HG03060 (cell line): ENCODE data around the gene TFCP2L1.

Source experiments
- ATAC-seq: cut with Tn5 transposase; IDR thresholded peaks from one replicate; pipeline ENCODE4 v1.9.1; 2021; ENCODE audit warnings: low read depth, moderate number of reproducible peaks; ENCODE audit not compliant: unreplicated experiment

Gene TFCP2L1

DNA sequence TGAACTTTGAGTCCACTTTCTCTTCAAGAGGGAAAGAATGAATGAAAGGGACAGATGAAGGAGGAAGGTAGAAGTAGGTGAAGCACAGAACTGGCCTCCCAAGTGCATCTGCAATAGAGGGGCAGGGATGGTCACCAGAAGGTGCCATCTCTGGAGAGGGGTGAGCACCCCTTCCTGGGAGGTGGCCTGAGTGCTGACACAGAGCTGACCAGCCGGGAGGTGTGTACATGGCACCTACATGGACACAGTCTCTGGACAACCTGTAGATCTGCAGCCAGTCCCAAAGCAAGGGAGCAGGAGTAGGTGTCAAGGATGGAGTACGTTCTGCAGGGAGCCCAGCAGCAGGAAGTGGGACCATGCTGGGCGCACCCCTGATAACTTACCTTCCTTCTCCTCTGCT lies 83.2 kb downstream of the TFCP2L1 start:
- ATAC-seq, result no peak

DNA sequence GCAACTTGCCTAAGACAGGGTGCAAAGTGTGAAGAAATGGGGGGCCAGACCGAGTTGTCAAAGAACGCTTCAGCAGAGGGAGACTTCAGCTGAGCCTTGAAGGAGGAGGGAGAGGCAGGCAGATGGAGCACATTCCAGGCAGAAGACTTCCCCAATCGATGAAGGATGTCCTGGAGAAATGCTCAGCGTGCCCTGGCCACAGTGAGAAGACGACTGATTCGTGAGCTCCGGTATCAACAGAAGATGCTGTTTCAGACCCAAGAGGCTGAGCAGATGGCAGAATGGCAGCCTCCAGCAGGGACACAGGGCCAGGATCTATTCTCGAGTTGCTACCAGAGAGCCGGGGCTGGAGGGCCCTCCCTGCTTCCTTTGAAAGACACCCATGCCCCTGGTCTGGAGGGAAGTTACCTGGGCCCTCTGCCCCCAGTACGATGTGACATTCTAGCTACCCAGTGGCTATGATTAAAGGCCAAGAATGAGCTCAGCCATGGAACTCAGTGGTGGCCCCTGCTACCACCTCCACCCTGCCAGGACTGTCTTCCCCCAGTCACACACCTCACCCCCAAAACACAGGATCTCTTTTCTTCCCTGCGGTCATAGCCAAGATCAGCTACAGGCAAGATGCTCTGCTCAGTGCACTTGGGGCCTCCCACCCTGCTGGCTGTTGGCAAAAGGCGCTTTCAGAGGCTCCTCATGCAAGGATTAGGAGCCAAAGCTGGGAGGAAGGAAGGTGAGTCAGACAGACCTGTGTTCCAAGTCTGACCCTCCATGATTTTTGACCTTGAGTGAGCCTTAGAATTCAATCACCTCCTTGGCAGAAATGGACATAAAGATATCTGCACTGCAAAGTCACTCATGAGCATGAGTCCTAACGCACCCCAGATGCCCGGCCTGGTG lies 84.3 kb downstream of the TFCP2L1 start:
- no peak for ATAC-seq

DNA sequence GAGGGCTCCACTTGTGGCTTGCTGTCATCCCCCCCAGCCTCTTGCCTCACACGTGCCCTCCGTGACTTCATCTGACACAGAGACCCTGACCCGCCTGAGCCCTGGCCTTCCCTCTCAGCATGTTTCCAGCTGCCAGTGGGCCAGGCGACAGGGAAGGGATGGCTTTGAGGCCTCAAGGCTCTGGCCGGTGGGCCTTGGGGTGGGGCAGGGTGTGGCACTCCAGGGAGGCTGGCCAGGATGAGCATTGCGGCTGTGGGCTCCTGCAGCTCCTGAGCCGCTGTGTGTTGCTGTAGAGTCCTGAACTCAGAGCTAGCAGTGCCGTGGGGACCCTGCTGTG lies 85.0 kb downstream of the TFCP2L1 start:
- no peak for ATAC-seq

DNA sequence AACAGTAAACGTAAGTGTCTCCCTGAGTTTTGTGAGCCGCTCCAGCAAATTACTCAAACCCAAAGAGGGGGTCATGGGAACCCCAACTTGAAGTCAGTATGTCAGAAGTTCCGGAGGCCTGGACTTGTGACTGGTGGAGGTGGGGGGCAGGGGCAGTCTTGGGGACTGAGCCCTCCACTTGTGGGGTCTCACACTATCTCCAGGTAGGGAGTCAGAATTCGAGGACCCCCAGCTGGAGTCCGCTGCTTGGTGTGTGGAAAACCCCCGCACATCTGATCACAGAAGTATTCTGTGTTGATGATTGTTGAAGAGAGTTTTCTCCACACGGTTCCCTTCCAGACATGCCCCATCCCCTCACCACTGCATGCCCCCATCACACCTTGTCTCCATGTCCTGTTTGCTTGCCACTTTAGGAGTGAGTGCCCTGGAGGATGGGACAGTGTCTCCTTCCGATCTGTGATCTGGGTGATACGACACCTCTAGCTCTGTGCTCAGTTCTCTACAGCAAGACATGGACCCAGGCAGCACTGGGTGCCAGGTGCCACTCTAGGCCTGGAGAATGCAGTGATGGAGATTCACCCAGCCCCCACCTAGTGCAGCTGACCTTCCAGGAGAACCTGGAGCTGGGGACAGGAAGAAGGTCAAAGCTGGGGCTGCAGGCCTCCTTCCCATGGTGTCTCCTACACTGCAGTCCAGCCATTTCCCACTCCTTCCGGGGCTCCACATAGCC lies 85.6 kb downstream of the TFCP2L1 start:
- ATAC-seq, result no peak

DNA sequence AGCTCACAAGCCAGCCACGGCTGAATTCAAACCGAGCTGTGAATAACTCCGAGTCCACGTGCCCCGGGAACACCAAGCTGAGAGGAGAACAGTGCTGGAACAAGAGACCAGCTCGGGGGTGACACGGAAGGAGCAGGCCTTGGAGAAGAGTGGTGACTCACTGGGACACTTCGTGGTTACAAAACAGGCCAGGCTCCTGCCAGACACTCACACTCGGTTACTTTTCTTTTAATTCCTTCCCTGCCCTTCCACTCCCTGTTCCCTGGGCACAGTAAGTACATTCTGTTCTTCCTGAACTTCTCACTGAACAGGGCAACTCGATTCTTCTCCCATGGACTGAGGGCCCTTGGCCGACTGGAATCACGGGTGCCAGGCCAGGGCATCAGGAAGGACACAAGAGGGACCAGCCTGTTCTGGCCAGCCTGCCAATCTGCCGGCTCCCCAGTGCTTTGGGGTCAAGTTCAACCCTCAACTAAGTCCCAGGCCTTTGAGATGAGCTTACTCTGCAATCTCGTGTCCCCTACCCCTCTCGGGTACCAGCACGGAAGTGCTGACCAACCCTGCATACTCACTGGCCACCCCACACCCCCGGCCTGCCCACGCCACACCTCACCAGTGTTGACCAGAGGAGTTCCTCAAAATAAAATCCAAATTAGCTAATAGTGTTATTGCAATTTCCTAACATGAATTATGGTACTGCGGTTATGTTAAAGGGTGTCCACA lies 87.5 kb downstream of the TFCP2L1 start:
- ATAC-seq, result no peak

DNA sequence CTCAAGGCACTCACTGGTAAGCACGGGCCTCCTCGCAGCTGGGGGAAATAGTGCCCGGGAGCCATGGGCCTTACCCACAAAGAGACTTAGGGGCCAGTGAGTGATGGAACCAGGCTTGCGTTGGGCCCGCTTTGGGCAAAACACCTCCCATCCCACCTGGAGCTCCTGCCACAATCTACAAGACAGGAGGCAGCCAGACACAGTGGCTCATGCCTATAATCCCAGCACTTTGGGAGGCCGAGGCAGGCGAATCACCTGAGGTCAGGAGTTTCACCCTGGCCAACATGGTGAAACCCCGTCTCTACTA lies 88.2 kb downstream of the TFCP2L1 start:
- no peak for ATAC-seq

DNA sequence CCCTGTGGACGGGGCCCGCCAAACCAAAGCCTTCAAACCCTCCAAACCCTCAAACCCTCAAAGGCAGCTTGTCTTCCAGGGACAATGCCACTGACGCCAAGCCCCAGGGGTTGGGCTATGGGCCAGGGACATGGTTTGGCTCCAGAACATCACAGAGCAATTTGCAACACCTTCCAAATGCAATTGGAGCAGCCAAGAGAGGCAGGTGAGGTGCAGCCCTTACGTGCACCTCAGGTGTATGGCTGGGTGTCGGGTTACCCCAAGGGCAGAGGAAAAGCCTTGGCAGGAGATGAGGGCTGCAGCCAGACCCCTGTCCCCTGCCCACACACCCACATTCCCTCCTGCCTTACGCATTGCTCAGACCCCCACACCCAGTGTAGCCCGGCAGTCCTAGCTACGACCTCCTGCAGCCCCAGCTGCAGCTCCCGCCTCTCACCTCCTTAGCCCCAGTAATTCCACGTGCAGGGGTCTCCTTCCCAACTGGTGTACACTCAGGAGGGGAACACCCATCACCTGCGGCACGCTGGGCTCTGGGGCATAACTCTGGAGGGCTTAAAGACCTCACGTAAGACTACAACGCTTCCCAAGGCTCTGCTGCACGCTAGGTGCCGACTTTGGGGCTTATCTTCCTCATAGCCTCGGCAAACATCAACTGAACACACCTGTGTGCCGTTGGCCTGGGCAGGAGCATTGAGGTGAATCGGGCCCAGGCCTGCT lies 88.7 kb downstream of the TFCP2L1 start:
- no peak for ATAC-seq

DNA sequence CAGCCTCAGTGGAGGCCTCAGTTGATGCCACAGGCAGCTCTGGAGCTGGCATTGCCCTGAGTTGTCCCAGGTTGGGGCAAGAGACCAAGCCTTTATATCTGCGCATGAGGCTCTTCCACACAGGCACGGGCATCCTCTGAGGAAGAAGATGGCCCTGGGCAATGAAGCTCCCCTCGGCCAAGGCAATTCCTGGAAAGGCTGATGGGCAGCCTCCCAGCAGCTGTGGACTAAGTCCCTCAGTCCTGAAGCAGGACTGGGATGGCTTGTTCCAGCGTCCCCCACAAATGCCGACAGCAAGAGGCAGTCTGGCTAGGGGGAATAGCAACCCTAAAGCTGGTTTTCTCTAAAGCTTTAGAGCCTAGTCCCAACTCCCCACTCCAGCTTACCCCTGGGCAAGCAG lies 90.0 kb downstream of the TFCP2L1 start:
- no peak for ATAC-seq

DNA sequence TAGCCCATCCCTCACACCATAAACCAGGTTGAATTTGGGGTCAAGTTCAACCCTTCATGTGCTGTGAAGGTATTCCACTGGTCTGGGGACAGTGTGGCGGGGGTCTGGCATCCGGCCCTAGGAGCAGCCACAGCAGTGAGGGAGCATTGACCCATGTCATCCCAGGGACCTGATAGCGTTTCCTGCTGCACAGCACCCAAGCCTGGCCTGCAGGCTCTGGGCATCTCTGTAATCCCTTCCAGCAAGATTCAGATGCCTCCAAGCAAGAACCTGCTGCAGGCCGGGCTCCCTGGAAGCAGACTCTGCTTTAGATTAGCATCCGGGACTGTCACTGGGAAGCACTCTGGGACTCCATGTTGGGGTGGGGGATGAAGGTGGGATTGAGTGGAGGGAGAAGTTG lies 90.4 kb downstream of the TFCP2L1 start:
- no peak for ATAC-seq

DNA sequence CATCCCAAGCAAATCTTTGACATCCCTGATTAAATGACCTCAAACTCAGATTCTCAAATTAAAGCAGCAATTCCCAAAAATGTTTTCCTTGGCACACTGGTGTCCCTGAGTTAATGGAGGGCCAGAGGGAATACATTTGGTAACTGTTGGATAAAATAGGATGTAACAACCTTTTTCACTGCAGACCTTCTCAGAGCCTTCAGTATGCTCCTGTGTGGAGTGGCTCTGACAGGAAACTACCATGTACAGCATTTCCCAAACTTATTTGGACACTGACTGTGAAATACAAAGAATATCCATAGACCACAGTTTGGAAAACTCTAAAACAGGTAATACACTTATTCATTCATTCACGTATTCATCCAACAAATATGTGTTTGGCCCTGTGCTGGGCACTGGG lies 91.8 kb downstream of the TFCP2L1 start:
- ATAC-seq, result no peak

DNA sequence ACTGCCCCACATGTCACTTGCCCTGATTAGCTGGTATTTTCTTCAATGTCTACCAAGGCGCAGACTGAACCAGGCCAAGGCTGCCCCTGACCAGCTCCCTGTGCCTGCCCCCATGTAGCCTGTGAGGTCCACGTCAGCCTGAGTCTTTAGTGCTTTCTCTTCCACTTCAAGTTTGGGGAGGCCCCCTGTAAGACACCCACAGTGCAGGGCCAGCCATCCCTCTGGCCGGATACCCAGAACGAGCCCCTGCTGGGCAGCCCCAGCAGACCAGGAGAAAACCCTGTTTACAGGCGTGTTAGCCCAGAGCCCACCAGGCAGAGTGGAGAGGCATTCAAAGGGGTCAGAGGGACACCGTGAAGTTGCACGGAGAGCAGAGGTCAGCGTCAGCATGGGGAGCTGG lies 92.4 kb downstream of the TFCP2L1 start:
- ATAC-seq, result no peak

DNA sequence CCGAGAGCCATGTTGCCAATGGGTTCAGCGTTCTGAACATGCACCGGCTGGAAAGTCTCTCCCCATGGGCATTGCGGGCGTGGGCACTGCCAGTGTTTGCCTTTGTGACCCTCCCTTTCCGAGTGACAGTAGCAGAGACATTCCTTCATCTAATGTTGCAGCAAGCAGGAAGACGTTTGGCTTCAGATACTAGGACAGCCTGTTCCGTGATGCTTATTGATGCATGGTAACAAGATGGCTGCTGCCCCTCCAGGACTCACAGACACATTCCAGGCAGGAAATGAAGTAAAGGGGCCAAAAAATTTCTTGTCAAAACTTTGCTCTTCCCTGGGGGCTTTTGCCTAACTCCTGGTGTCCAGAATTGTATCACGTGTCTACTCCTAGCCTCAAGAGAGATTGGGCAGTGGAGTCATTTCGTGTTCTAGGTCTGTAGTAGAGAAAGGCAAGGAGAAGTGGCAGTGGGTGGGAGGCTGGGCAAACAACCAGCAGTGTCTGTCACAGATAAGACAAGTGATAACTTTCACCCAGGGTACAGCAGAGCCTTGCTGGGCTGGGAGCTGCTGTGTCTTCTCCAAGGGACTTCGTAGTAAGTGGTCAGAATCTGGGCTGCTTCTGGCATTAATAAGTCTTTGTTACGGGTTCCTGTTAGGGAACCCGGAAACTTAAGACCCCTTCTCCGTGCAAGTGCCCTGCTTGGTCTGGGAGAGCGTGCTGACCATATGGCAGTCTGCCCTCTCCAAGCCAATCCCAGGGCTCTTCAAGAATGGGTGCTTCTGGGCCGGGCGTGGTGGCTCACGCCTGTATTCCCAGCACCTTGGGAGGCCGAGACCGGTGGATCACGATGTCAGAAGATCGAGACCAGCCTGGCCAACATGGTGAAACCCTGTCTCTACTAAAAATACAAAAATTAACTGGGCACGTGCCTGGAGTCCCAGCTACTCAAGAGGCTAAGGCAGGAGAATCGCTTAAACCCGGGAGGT lies 93.5 kb downstream of the TFCP2L1 start:
- ATAC-seq, result no peak

DNA sequence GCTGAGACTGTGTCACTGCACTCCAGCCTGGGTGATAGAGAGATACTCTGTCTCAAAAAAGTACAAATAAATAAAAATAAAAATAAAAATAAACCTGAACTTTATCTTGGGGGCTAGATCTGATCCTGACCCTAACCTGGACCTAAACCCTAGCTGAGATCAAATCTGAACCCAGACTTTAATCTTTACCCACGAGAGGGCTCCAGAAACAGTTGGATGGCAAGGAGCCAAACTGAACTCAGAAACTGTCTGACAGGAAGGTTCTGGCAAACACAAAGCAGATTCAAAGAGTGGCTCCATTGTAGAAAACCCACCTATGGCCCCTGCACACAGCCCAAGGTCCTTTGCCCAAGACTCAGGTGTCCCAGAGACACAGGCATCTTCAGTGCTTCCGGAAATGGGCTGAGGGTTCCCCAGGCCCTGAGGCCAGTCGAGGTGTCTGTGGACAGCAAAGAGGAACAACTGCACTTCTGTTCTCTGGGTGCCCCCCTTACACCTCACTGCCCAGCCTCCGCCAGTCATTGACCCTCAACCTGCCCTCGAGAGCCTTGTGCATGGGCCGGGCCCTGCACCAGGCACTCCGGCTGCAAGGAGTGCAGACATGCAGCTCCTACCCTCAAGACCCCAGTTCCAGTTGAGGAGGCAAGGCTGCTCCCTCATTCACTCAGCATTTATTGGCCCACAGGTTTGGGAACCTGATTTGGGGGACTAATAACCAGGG lies 95.2 kb downstream of the TFCP2L1 start:
- no peak for ATAC-seq

DNA sequence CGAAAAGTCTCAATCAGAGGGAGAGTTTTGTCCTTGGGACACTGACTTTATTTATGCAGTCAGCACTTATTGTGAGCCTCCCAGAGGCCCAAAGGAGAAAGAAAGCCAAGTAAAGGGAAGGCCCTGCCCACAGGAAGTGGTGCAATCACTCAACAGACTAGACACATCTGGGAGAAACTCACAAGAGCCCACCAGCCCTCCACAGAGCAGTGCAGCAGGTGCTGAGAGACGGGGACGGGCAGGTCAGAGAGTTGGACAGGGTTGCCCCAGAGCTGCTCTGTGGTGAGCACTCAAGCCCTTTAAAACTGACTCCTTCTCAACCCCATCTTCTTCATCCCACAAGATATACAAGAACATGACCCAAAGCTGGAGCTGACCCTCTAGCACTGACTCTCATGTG lies 96.0 kb downstream of the TFCP2L1 start:
- no peak for ATAC-seq

DNA sequence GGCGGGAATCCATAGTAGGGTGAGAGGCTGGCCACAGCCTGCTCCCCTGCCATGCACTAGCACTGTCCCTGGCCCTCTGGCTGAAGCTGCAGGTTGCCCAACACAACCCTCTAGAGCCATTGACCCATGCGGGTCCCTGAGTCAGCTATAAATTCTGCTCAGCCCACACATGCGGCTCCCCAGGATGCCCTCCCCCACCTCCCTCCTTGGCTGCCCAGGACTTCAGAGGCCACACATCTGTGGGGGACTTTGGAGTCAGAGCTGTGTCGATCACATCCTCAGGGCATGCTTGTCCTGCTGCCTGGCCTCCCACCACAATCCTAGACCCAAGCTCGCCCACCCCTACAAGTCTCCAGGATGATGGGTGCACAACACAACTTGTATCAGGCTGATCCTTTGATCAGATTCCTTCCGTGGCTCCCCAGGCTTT lies 97.0 kb downstream of the TFCP2L1 start:
- ATAC-seq, result no peak

DNA sequence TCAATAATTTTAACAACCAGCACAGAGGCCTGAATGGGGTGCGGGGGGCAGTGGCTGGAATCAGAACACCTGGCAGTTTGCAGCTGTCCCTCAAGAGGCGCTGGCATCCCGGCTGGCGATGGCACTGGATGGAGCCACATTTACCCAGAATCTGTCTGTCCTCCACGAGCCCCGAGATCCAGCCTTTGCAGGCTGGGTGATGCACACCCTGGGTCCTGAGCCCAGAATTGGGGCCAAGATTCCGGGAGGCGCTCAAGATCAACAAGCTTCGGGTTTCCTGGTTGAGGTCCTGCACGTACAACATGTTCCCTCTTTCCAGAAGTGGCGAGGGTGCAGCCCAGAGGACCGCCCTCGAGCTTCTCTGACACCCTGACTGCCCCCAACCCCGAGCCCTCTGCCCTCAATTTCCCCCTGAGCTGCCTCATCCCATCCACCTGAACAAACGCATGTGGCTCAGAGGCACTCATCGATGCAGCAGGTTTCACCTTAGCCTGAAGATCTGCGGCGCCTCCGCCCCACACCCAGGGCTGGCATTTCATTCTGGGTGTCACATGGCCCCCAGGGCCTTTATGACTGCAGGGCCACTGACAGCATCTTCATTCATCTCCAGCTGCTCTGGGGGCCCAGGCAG lies 97.5 kb downstream of the TFCP2L1 start:
- ATAC-seq, result no peak

DNA sequence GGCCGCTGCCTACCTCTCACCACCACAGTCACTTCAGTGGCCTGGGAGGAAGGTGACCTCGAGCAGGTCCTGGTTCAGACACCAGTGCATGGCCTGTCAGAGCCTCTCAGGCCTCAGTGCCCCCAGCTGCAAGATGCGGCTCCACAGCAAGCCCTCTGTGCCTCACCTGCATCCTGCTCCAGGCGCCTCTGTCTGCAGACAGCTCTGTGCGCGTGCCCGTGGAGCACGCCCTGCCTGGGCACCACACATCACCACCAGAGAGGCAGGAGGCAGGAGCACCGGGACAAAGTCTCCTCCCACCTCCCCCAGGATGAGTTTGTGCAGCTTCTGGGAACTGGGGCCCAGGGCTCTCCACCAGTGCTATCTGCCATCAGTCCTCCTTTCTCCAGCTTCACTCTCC lies 98.7 kb downstream of the TFCP2L1 start:
- no peak for ATAC-seq

DNA sequence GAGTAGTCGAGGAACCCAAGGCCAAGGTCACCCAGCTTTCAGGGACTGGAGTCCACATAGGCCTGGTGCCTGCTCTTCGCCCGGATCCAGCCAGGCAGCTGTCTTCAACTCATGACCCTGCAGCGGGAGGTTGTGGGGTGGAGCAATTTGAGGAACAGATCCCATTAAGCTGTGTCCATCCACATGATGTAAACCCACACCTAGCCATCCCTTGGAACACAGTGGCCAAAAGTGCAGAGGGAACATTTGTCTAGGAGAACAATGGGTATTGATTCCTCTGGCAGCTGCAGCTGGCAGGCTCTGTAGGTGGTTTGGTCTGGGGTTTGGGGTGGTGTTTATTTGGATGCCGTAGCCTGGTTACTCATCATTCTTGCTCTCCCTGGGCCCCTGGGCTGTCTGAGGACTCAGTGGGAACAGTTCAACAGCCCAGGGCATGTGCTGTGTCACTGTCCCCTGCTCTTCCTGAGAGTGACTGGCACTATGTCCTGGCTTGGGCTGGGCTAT lies 99.4 kb downstream of the TFCP2L1 start:
- no peak for ATAC-seq
